Omental fat pad (tissue), 4 donors: ENCODE results near the gene MX2. TPM values are rescaled to one million over a fixed set of nuclear protein-coding genes. Genes with fewer than 3 reads are reported as not detected.

Experiments
- ATAC-seq: fragments of 150-250 bp; one replicate; pipeline ENCODE4 v1.9.1; 2016; ENCODE audit warnings: mild to moderate bottlenecking, moderate library complexity; ENCODE audit not compliant: low FRiP score
- DNase-seq: peaks from one replicate; pipeline ENCODE4 v3.0.0-alpha.2; 2019; ENCODE audit warnings: low spot score
- CTCF ChIP-seq, 3 donors: fragments of 450-650 bp; IDR thresholded peaks; one replicate each; pipeline ENCODE4 v1.5.1; 2016 to 2017; ENCODE audit warnings: antibody characterized with exemption in 3 of 3, mild to moderate bottlenecking in 3 of 3, moderate library complexity in 2 of 3
- total RNA-seq, 4 donors: library from RNA; depleted of rRNA; stranded (reverse); fragments of >200 nt; gene quantifications; one replicate each; pipeline ENCODE4 v1.1.0, GENCODE V29; 2016

MX2 gene
- total RNA-seq, 4 donors from 2014 or later, result 11.9 to 39.6 (median 28.7) TPM

- no peak for TF ChIP-seq CTCF (IDR thresholded peaks at IDR 0.05)
- DNase-seq (no peak), ATAC-seq (no peak)
Measured at GRCh38 chr21:41388259-41388658, 26.4 kb downstream of the MX2 start.

- DNase-seq (no peak), ATAC-seq (no peak)
- no peak for TF ChIP-seq CTCF (IDR thresholded peaks at IDR 0.05)
Measured at GRCh38 chr21:41390043-41390639, 28.3 kb downstream of the MX2 start.

GRCh38 chr21:41393876-41394465, 32.1 kb downstream of the MX2 start:
- no peak for TF ChIP-seq CTCF (IDR thresholded peaks at IDR 0.05)
- ATAC-seq (no peak), DNase-seq (no peak)

- DNase-seq, result no peak
- ATAC-seq, result no peak
- TF ChIP-seq CTCF (IDR thresholded peaks at IDR 0.05), result no peak
Measured at GRCh38 chr21:41396558-41397075, 34.8 kb downstream of the MX2 start.

GRCh38 chr21:41397471-41397891, 35.7 kb downstream of the MX2 start:
- TF ChIP-seq CTCF (IDR thresholded peaks at IDR 0.05), result no peak
- ATAC-seq (no peak), DNase-seq (no peak)

- DNase-seq, result no peak
- ATAC-seq, result no peak
Measured at GRCh38 chr21:41398251-41398650, 36.4 kb downstream of the MX2 start.

More at GRCh38 chr21:41398251-41398650, 36.4 kb downstream of the MX2 start:
- TF ChIP-seq CTCF (IDR thresholded peaks at IDR 0.05), result no peak
